ENCODE results near the gene ITPKB.

ITPKB gene

GRCh38 chr1:226637147-226637935 is 101.7 kb downstream of the ITPKB start:
- DNase-seq (ENCODE audit: low spot score), result no peak

- no peak for DNase-seq (ENCODE audit: low spot score)
Observed at GRCh38 chr1:226636847-226637096, 102.3 kb downstream of the ITPKB start.

GRCh38 chr1:226635456-226635941 is 103.6 kb downstream of the ITPKB start:
- DNase-seq (ENCODE audit: low spot score), result peak; percentile 59

GRCh38 chr1:226634611-226635246 is 104.4 kb downstream of the ITPKB start:
- no peak for DNase-seq (ENCODE audit: low spot score)

- DNase-seq (ENCODE audit: low spot score), result peak; percentile 78
Observed at GRCh38 chr1:226634166-226634588, 104.9 kb downstream of the ITPKB start.

- no peak for DNase-seq (ENCODE audit: low spot score)
Observed at GRCh38 chr1:226633541-226634165, 105.4 kb downstream of the ITPKB start.

GRCh38 chr1:226632922-226633351 is 106.1 kb downstream of the ITPKB start:
- no peak for DNase-seq (ENCODE audit: low spot score)

- no peak for DNase-seq (ENCODE audit: low spot score)
Observed at GRCh38 chr1:226632169-226632879, 106.8 kb downstream of the ITPKB start.

- DNase-seq (ENCODE audit: low spot score), result no peak
Observed at GRCh38 chr1:226631229-226632000, 107.7 kb downstream of the ITPKB start.

GRCh38 chr1:226630592-226630991 is 108.5 kb downstream of the ITPKB start:
- DNase-seq (ENCODE audit: low spot score), result no peak

- DNase-seq (ENCODE audit: low spot score), result no peak
Observed at GRCh38 chr1:226629896-226630550, 109.1 kb downstream of the ITPKB start.

- DNase-seq (ENCODE audit: low spot score), result no peak
Observed at GRCh38 chr1:226629210-226629895, 109.7 kb downstream of the ITPKB start.

GRCh38 chr1:226628612-226629155 is 110.4 kb downstream of the ITPKB start:
- DNase-seq (ENCODE audit: low spot score), result no peak

GRCh38 chr1:226627924-226628611 is 111.0 kb downstream of the ITPKB start:
- no peak for DNase-seq (ENCODE audit: low spot score)

GRCh38 chr1:226627050-226627755 is 111.9 kb downstream of the ITPKB start:
- no peak for DNase-seq (ENCODE audit: low spot score)

GRCh38 chr1:226626577-226626956 is 112.5 kb downstream of the ITPKB start:
- peak; percentile 78 for DNase-seq (ENCODE audit: low spot score)

- DNase-seq (ENCODE audit: low spot score), result no peak
Observed at GRCh38 chr1:226625832-226626576, 113.1 kb downstream of the ITPKB start.

- no peak for DNase-seq (ENCODE audit: low spot score)
Observed at GRCh38 chr1:226625326-226625725, 113.8 kb downstream of the ITPKB start.
